Tongue (tissue), 2 donors: Measurements from ENCODE around the gene SAP30. TPM values are rescaled to one million over a fixed set of nuclear protein-coding genes. Genes with fewer than 3 reads are reported as not detected.

Experiments used
- DNase-seq: peaks from one replicate; pipeline ENCODE4 v3.0.0-alpha.2; 2015
- total RNA-seq: library from RNA; depleted of rRNA; stranded (reverse); fragments of >200 nt; gene quantifications from one replicate; pipeline ENCODE4 v1.2.3, GENCODE V29; 2014

SAP30 gene
- total RNA-seq, 1 donor from 2014 or later = 21.1 TPM

GRCh38 chr4:173415885-173416653 is 45.3 kb downstream of the SAP30 start:
- DNase-seq = no peak

- no peak for DNase-seq
These were observed 47.1 kb downstream of the SAP30 start for GRCh38 chr4:173417833-173418232.

- no peak for DNase-seq
These were observed 47.9 kb downstream of the SAP30 start for GRCh38 chr4:173418639-173419038.

- peak; percentile 50 for DNase-seq
These were observed 49.6 kb downstream of the SAP30 start for GRCh38 chr4:173420324-173420752.

GRCh38 chr4:173420801-173421200 is 50.0 kb downstream of the SAP30 start:
- no peak for DNase-seq

GRCh38 chr4:173424899-173425805 is 54.4 kb downstream of the SAP30 start:
- DNase-seq = no peak

- no peak for DNase-seq
These were observed 55.3 kb downstream of the SAP30 start for GRCh38 chr4:173426064-173426463.

Other genes with a start within 250 kb of the SAP30 start
- 29.3 TPM for gene GALNT7, start 202.1 kb upstream of the SAP30 start, total RNA-seq
- gene HMGB2, start 36.6 kb upstream of the SAP30 start, total RNA-seq = 87.5 TPM
- 1.8 TPM for gene SCRG1, start 28.2 kb downstream of the SAP30 start, total RNA-seq
- 13.2 TPM for gene HAND2, start 159.3 kb downstream of the SAP30 start, total RNA-seq